DND-41 (cell line): ENCODE measurements around the gene ABI2.

Experiments used
- ATAC-seq: fragments of 200-7000 bp; cut with Tn5 transposase; 3 replicates; pipeline ENCODE4 v1.9.1; 2021; ENCODE audit warnings: low read depth; ENCODE audit not compliant: insufficient read depth
- DNase-seq: peaks from one replicate; pipeline ENCODE4 v3.0.0-alpha.2; 2020
- H2AFZ ChIP-seq: 2 replicates; pipeline ENCODE4 v1.6.0; 2012; ENCODE audit warnings: low read depth, low read length
- H3K27ac ChIP-seq: 2 replicates; pipeline ENCODE4 v1.5.1; 2012; ENCODE audit warnings: low read length, inconsistent platforms
- H3K27me3 ChIP-seq: fragments of 200-600 bp; sonication (generic); 2 replicates; pipeline ENCODE4 v1.6.0; 2012; ENCODE audit warnings: low read length, mild to moderate bottlenecking, inconsistent platforms; ENCODE audit not compliant: insufficient read depth, poor library complexity
- H3K36me3 ChIP-seq: 2 replicates; pipeline ENCODE4 v1.5.1; 2012; ENCODE audit warnings: low read length, inconsistent platforms; ENCODE audit not compliant: insufficient read depth
- H3K4me1 ChIP-seq: 2 replicates; pipeline ENCODE4 v1.5.1; 2012; ENCODE audit warnings: mild to moderate bottlenecking, low read length; ENCODE audit not compliant: insufficient read depth
- H3K4me2 ChIP-seq: 2 replicates; pipeline ENCODE4 v1.6.0; 2012; ENCODE audit warnings: mild to moderate bottlenecking, moderate library complexity, low read length, inconsistent platforms; ENCODE audit not compliant: insufficient read depth
- H3K4me3 ChIP-seq, 2 experiments: fragments of 200-600 bp in 1 of 2; shearing (Covaris generic) in 1 of 2; 2 replicates each; pipeline ENCODE4 v1.5.1; 2012 to 2016; ENCODE audit warnings: inconsistent platforms in 2 of 2, low read length in 2 of 2, mild to moderate bottlenecking in 2 of 2, low read depth in 1 of 2, moderate library complexity in 1 of 2
- H3K79me2 ChIP-seq: 2 replicates; pipeline ENCODE4 v1.6.0; 2012; ENCODE audit warnings: low read length, inconsistent platforms; ENCODE audit not compliant: insufficient read depth
- H3K9ac ChIP-seq: 2 replicates; pipeline ENCODE4 v1.6.0; 2012; ENCODE audit warnings: low read depth, mild to moderate bottlenecking, inconsistent platforms, low read length, moderate library complexity
- H3K9me3 ChIP-seq: 2 replicates; pipeline ENCODE4 v1.5.1; 2012; ENCODE audit warnings: low read length, moderate library complexity, mild to moderate bottlenecking, inconsistent platforms; ENCODE audit not compliant: insufficient read depth, severe bottlenecking
- H4K20me1 ChIP-seq: 2 replicates; pipeline ENCODE4 v1.6.0; 2012; ENCODE audit warnings: low read length; ENCODE audit not compliant: insufficient read depth
- EZH2 ChIP-seq: IDR thresholded peaks from 3 replicates; pipeline ENCODE4 v1.6.1; 2012; ENCODE audit warnings: borderline replicate concordance, low read depth, mild to moderate bottlenecking, moderate library complexity, low read length, inconsistent platforms; ENCODE audit not compliant: severe bottlenecking
- TF ChIP-seq, protein P1 (sequence below): IDR thresholded peaks from 2 replicates; pipeline ENCODE4 v1.5.1; 2012; ENCODE audit warnings: borderline replicate concordance, low read length, moderate library complexity, mild to moderate bottlenecking; ENCODE audit not compliant: poor library complexity, severe bottlenecking; ENCODE audit errors: extremely low read depth

Gene ABI2

DNA sequence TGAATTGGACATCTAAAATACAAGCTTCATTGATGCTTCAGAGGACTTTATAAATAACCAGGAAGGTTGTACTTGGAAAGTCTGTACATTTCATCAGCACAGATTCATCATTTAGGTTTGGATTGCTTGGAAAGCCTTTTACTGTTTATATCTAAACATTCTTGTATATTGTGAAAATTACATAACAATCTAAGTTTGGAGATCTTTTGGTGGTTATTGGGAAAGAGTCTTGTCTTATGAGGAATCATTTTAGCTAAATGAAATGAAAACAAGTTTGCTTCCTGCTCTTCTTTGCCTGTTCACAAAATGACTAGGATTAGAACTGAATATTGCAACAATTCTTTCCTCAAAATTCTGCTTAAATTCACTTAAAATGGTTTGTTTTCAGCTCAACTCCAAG lies 79.3 kb downstream of the ABI2 start:
- no peaks in the 10 kb centered on the region for H3K79me2 ChIP-seq
- no peak overlapping the region for H3K27ac ChIP-seq
- H3K4me2 ChIP-seq, result no peak overlapping the region
- H3K4me1 ChIP-seq, result no peaks in the 10 kb centered on the region
- no peak for DNase-seq
- no peak overlapping the region for H2AFZ ChIP-seq
- no peaks in the 10 kb centered on the region for H4K20me1 ChIP-seq
- no peaks in the 10 kb centered on the region for H3K27me3 ChIP-seq
- ATAC-seq, result no peak
- no peak overlapping the region for H3K4me3 ChIP-seq
- H3K36me3 ChIP-seq, result peaks cover 84% of the 10 kb centered on the region
- H3K9ac ChIP-seq, result no peak overlapping the region
- no peak for TF ChIP-seq EZH2
- TF ChIP-seq, protein P1, sequence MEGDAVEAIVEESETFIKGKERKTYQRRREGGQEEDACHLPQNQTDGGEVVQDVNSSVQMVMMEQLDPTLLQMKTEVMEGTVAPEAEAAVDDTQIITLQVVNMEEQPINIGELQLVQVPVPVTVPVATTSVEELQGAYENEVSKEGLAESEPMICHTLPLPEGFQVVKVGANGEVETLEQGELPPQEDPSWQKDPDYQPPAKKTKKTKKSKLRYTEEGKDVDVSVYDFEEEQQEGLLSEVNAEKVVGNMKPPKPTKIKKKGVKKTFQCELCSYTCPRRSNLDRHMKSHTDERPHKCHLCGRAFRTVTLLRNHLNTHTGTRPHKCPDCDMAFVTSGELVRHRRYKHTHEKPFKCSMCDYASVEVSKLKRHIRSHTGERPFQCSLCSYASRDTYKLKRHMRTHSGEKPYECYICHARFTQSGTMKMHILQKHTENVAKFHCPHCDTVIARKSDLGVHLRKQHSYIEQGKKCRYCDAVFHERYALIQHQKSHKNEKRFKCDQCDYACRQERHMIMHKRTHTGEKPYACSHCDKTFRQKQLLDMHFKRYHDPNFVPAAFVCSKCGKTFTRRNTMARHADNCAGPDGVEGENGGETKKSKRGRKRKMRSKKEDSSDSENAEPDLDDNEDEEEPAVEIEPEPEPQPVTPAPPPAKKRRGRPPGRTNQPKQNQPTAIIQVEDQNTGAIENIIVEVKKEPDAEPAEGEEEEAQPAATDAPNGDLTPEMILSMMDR, result no peak
- no peaks in the 10 kb centered on the region for H3K9me3 ChIP-seq

DNA sequence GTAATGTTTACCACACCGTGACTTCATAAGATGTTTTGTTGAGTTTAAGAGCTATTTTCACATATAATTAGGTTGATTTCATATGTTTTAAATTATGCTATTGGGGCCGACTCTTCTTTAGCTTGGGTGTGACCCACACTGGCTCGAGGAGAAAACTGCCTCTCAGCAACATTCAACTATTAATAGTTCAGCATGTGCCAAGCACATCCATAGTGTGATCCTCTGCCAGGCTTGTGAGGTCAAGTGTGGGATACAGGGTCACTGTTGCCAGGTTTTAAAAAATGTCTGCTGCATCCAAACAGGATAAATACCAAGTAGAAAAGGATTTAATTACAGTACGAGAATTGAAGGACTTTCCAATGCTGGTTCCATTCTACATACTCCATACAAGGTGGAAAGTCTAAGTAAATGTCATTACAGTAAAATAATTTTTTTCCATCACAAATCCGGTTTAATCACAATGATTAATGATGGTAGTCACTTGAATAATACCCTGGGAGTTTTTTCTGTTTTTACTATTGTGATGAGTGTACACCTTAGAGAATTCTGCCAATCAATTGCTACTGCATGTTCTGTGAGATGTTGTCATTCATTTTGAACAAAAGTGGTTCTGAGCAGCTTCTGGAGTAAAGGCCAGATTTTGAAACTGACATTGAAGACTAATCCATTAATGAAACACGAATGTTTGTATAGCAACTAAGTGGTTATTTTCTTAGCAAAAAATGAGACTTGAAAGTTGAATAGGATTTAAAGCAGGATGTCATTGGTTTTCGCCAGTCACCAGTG lies 84.5 kb downstream of the ABI2 start:
- no peak overlapping the region for H3K27ac ChIP-seq
- no peak overlapping the region for H3K4me3 ChIP-seq
- no peak overlapping the region for H2AFZ ChIP-seq
- H3K27me3 ChIP-seq, result no peaks in the 10 kb centered on the region
- H3K9ac ChIP-seq, result no peak overlapping the region
- no peaks in the 10 kb centered on the region for H3K9me3 ChIP-seq
- no peak overlapping the region for H3K4me2 ChIP-seq
- ATAC-seq, result no peak
- H3K36me3 ChIP-seq, result peaks cover 79% of the 10 kb centered on the region
- TF ChIP-seq, protein P1, result no peak
- H4K20me1 ChIP-seq, result no peaks in the 10 kb centered on the region
- DNase-seq, result no peak
- no peaks in the 10 kb centered on the region for H3K4me1 ChIP-seq
- no peaks in the 10 kb centered on the region for H3K79me2 ChIP-seq

DNA sequence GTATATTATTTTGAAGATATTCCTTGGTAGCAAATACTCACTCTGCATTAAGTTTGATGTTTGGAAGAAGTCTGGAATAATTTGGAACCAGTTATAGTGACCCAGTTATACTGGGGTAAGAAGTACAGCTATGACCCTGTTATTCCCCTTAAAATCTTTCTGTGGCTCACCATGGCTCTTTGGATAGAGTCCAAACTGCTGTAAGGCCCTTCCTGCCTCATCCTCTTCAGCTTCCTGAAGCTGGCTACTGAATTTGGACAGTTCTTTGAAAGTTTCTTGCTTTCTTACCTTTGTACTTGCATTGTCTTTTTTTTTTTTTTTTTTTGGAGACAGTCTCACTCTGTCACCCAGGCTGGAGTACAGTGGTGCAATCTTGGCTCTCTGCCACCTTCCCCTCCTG lies 85.6 kb downstream of the ABI2 start:
- no peak for ATAC-seq
- H3K4me2 ChIP-seq, result no peak overlapping the region
- H3K4me1 ChIP-seq, result no peaks in the 10 kb centered on the region
- peaks cover 80% of the 10 kb centered on the region for H3K36me3 ChIP-seq
- H3K9ac ChIP-seq, result no peak overlapping the region
- no peak overlapping the region for H2AFZ ChIP-seq
- H3K79me2 ChIP-seq, result no peaks in the 10 kb centered on the region
- H4K20me1 ChIP-seq, result no peaks in the 10 kb centered on the region
- H3K9me3 ChIP-seq, result no peaks in the 10 kb centered on the region
- TF ChIP-seq EZH2, result no peak
- TF ChIP-seq, protein P1, result no peak
- H3K4me3 ChIP-seq, result no peak overlapping the region
- no peak for DNase-seq
- no peak overlapping the region for H3K27ac ChIP-seq
- H3K27me3 ChIP-seq, result no peaks in the 10 kb centered on the region

DNA sequence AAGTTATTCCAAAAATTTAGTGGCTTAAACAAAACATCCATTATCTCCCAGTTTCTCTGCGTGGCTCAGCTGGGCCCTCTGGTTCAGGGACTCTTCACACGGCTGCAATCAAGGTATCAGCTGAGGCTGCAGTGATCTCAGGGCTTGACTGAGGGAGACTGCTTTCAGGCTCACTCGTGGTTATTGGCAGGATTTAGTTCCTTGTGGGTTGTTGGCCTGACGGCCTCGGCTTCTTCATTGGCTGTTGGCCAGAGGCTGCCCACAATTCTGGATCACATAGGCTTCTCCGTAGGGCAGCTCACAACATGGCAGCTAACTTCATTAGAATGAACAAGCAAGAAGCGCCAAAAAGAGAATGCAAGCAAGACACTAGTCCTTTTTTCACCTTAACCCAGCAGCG lies 90.1 kb downstream of the ABI2 start:
- no peak overlapping the region for H2AFZ ChIP-seq
- H3K27ac ChIP-seq, result no peak overlapping the region
- no peaks in the 10 kb centered on the region for H3K4me1 ChIP-seq
- no peaks in the 10 kb centered on the region for H3K9me3 ChIP-seq
- TF ChIP-seq, protein P1, result no peak
- TF ChIP-seq EZH2, result no peak
- DNase-seq, result no peak
- H3K27me3 ChIP-seq, result no peaks in the 10 kb centered on the region
- H3K4me2 ChIP-seq, result no peak overlapping the region
- H3K4me3 ChIP-seq, result no peak overlapping the region
- no peak for ATAC-seq
- H3K36me3 ChIP-seq, result peaks cover 64% of the 10 kb centered on the region
- H3K79me2 ChIP-seq, result no peaks in the 10 kb centered on the region
- no peaks in the 10 kb centered on the region for H4K20me1 ChIP-seq
- no peak overlapping the region for H3K9ac ChIP-seq
